ENCODE results near the gene ST3GAL3.

Gene ST3GAL3

DNA sequence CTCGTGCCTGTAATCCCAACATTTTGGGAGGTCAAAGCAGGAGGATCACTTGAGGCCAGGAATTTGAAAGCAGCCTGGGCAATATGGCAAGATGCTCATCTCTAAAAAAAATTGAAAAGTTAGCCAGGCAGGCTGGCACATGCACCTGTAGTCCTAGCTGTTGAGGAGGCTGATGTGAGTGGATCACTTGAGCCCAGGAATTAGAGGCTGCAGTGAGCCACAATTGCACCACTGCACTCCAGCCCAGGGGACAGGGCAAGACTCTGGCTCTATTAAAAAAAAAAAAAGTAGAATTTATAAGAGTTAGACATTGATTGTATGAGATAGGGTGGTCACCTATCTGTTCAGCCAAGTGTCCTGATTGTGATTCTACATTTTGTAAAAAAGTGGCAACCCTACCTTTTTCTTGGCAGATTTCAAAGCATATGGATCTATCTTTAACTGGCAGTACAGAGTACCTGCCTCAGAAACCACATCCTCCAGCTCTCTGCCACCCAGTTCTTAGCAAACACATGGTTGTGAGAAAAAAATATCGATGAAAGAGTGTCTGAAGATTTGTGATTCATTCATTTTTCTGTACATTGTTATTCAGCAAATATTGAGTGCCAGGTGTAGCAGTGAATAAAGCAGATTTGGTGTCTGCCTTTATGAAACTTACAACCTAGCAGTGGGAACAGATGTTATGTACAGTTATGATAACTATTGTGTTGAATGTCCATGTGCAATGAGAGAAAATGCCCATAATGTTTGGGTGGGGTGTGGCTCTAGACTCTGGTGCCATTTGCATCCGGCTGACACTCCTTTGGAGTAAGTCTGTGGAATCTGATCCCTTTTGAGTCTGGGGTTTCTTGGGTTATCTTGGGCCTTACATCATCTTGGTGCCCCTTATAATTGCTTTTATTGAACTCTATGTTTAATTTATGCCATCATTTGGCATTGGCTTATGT, 82.5 kb downstream of the ST3GAL3 start:
- POLR2A ChIA-PET: interaction anchor here (0.6 kb wide), 1 partner anchor 23 kb away, joined by 4 read pairs; no protein-coding TSS in a partner anchor
- DNase-seq: peak in 2 of 3 donors; percentile 44 to 60
- 50% methylated on average over 2 of the region's 3 CpGs for WGBS (ENCODE audit: insufficient coverage)

DNA sequence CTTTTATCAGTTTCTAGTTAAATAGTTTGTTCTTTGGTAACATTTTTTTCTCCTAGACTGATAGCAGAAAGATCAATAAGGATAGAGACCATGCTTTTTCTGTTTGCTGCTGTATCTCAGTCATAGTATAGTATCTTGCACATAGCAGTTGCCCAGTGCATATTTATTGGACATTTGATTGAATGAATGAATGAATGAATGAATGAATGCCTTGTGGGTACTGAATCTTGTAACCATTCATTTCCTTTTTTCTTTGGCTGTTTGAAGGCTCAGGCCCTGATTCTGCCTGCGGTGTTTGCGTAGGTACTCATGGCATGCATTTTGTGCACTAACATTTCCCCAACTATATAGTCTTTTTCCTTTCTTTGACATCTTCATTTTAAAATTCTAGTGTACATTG, 83.9 kb downstream of the ST3GAL3 start:
- DNase-seq: no peak
- peaks cover 7 to 12% (median 8%) of the 10 kb centered on the region in 4 experiments for H3K36me3 ChIP-seq (ENCODE audit: control insufficient read depth in 4 of 4, insufficient read depth in 4 of 4, low read length in 3 of 4)
- ChIA-PET POLR2A (no interaction called here), CTCF (no interaction called here)
- H3K4me3 ChIP-seq (ENCODE audit: control insufficient read depth in 1 of 7, extremely low read depth in 1 of 7, insufficient read depth in 4 of 7, low read depth in 2 of 7, low read length in 6 of 7): no peak overlapping the region
- H3K27ac ChIP-seq (ENCODE audit: insufficient read depth in 1 of 2, low read depth in 1 of 2, low read length in 2 of 2, poor library complexity in 1 of 2, severe bottlenecking in 2 of 2): no peak overlapping the region
- no peaks in the 10 kb centered on the region for H3K9me3 ChIP-seq (ENCODE audit: control extremely low read depth in 1 of 5, control insufficient read depth in 4 of 5, insufficient read depth in 2 of 5, low read depth in 1 of 5, low read length in 4 of 5)
- peaks cover 5 to 41% (median 26%) of the 10 kb centered on the region in 4 experiments for H3K4me1 ChIP-seq (ENCODE audit: control extremely low read depth in 1 of 4, control insufficient read depth in 4 of 4, insufficient read depth in 4 of 4, low read length in 3 of 4)
- no peaks in the 10 kb centered on the region for H3K27me3 ChIP-seq (replicated peaks in 2 of 5; ENCODE audit: control insufficient read depth in 4 of 5, insufficient read depth in 5 of 5, low read length in 4 of 5)
- WGBS (ENCODE audit: insufficient coverage): 100% methylated on average over 2 of the region's 2 CpGs

More for the DNA sequence above, 82.5 kb downstream of the ST3GAL3 start:
- H3K4me1 ChIP-seq (ENCODE audit: control extremely low read depth in 1 of 4, control insufficient read depth in 4 of 4, insufficient read depth in 4 of 4, low read length in 3 of 4): peaks cover 5 to 48% (median 26%) of the 10 kb centered on the region in 4 experiments
- H3K9me3 ChIP-seq (ENCODE audit: control extremely low read depth in 1 of 5, control insufficient read depth in 4 of 5, insufficient read depth in 2 of 5, low read depth in 1 of 5, low read length in 4 of 5): no peaks in the 10 kb centered on the region
- H3K27me3 ChIP-seq (replicated peaks in 2 of 5; ENCODE audit: control insufficient read depth in 4 of 5, insufficient read depth in 5 of 5, low read length in 4 of 5): no peaks in the 10 kb centered on the region
- H3K4me3 ChIP-seq (ENCODE audit: control insufficient read depth in 1 of 7, extremely low read depth in 1 of 7, insufficient read depth in 4 of 7, low read depth in 2 of 7, low read length in 6 of 7): no peak overlapping the region
- no peak overlapping the region for H3K27ac ChIP-seq (ENCODE audit: insufficient read depth in 1 of 2, low read depth in 1 of 2, low read length in 2 of 2, poor library complexity in 1 of 2, severe bottlenecking in 2 of 2)
- peaks cover 2 to 11% (median 9%) of the 10 kb centered on the region in 4 experiments for H3K36me3 ChIP-seq (ENCODE audit: control insufficient read depth in 4 of 4, insufficient read depth in 4 of 4, low read length in 3 of 4)
- CTCF ChIA-PET: interaction anchor here (2.2 kb wide), 1 partner anchor 145 kb away, joined by 8 read pairs; no protein-coding TSS in a partner anchor

DNA sequence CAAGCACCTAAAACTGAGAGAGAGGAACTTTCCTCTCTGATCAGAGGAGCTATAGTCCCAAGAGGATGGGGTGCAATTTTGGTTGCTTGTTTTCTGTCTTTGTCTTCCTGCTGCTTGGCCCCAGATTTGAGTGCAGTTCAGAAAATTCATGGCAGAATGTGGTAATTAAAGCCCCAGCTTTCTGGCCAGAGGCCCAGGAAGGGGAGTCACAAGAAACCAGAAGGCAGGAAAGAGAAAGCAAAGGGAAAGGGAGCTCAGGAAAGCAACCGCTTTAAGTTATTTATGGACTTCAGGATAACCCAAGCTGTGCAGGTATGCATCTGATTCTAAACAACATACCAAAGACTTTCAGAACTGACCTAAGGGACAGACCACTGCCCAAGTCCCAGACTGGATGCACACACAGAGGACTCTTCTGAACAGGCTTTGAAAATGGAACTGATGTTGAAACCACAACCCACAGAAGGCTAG, 88.8 kb downstream of the ST3GAL3 start:
- Histone ChIP-seq H3K4me1 (ENCODE audit: control extremely low read depth in 1 of 4, control insufficient read depth in 4 of 4, insufficient read depth in 4 of 4, low read length in 3 of 4) (peaks cover 0 to 28% (median 6%) of the 10 kb centered on the region in 4 experiments), H3K36me3 (ENCODE audit: control insufficient read depth in 4 of 4, insufficient read depth in 4 of 4, low read length in 3 of 4) (peaks cover 9 to 27% (median 14%) of the 10 kb centered on the region in 4 experiments), H3K27me3 (replicated peaks in 2 of 5; ENCODE audit: control insufficient read depth in 4 of 5, insufficient read depth in 5 of 5, low read length in 4 of 5) (no peaks in the 10 kb centered on the region), H3K9me3 (ENCODE audit: control extremely low read depth in 1 of 5, control insufficient read depth in 4 of 5, insufficient read depth in 2 of 5, low read depth in 1 of 5, low read length in 4 of 5) (peaks cover 0 to 3% (median 0%) of the 10 kb centered on the region in 5 experiments), H3K27ac (ENCODE audit: insufficient read depth in 1 of 2, low read depth in 1 of 2, low read length in 2 of 2, poor library complexity in 1 of 2, severe bottlenecking in 2 of 2) (no peak overlapping the region), H3K4me3 (ENCODE audit: control insufficient read depth in 1 of 7, extremely low read depth in 1 of 7, insufficient read depth in 4 of 7, low read depth in 2 of 7, low read length in 6 of 7) (no peak overlapping the region)
- no CpG with 5 or more reads among the region's 1 CpG for WGBS (ENCODE audit: insufficient coverage)
- ChIA-PET CTCF (interaction anchor here (0.8 kb wide), 1 partner anchor 33 kb away, joined by 3 read pairs; no protein-coding TSS in a partner anchor), POLR2A (no interaction called here)
- no peak for DNase-seq

DNA sequence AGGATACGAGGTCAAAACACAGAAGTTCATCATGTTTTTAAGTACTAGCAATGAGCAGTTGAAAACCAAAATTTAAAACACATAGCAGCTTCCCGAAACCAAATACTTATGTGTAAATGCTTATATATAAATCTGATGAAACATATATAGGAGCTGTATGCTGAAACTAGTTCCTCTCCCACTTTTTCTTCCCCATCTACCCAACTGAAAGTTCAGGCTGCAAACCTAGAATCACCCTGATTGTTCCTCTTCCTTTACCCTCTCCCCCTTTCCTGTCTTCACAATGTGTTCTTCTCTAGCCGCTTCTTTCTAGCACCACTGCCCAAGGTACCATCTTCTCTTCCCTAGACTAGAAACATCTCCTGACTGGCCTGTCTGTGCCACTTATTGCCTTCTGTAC, 90.6 kb downstream of the ST3GAL3 start:
- H3K4me3 ChIP-seq (ENCODE audit: control insufficient read depth in 1 of 7, extremely low read depth in 1 of 7, insufficient read depth in 4 of 7, low read depth in 2 of 7, low read length in 6 of 7): no peak overlapping the region
- H3K27ac ChIP-seq (ENCODE audit: insufficient read depth in 1 of 2, low read depth in 1 of 2, low read length in 2 of 2, poor library complexity in 1 of 2, severe bottlenecking in 2 of 2): no peak overlapping the region
- POLR2A ChIA-PET: no interaction called here
- peaks cover 0 to 3% (median 0%) of the 10 kb centered on the region in 5 experiments for H3K9me3 ChIP-seq (ENCODE audit: control extremely low read depth in 1 of 5, control insufficient read depth in 4 of 5, insufficient read depth in 2 of 5, low read depth in 1 of 5, low read length in 4 of 5)
- no peak for DNase-seq
- no peaks in the 10 kb centered on the region for H3K27me3 ChIP-seq (replicated peaks in 2 of 5; ENCODE audit: control insufficient read depth in 4 of 5, insufficient read depth in 5 of 5, low read length in 4 of 5)
- H3K4me1 ChIP-seq (ENCODE audit: control extremely low read depth in 1 of 4, control insufficient read depth in 4 of 4, insufficient read depth in 4 of 4, low read length in 3 of 4): peaks cover 0 to 25% (median 7%) of the 10 kb centered on the region in 4 experiments
- peaks cover 3 to 24% (median 13%) of the 10 kb centered on the region in 4 experiments for H3K36me3 ChIP-seq (ENCODE audit: control insufficient read depth in 4 of 4, insufficient read depth in 4 of 4, low read length in 3 of 4)
- CTCF ChIA-PET: no interaction called here
- 82% methylated on average over 1 of the region's 3 CpGs for WGBS (ENCODE audit: insufficient coverage)

DNA sequence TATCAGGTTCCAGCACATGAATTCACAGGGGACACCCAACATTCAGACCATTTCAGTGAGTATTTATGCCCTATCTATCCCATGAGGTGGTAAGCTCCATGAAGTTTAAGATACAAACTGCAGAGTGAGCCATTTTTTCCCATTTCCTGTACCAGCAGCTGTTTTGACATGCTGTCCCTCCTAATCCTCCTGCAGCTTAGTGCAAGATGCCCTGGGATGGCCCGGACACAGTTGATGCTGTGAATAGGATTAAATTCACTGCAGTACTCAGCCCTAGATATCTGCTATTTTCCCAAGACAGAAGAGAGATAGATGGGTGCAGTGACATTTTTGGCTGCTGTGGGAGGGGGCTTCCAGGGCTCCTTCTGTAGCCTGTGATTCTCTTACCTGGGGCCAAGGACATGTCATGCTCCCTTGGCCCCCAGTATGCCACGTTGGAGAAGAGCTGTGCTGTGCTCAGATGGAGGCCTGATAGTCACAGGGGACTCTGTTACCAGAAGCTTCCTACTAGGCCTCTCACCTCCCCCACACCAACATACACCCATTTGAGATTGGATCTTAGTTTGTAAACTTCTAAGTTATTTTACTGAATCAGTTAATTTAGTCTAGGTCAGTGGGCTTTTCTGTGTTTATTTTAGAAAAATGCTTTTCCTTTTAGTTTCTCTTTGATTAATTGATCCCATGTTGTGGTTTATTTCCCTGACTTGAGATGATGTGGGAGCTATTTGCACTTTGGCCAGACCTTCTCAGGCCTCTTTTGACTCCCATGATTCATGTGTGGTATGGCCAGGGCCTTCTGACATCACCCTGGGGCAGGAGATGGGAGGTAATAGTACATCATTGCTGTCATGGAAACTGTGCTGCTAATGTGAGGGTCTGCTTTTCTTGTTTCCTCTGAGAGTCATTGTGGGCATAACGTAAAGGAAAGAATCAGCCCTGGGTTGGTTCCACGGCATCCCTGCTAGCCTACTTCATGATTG, 92.6 kb downstream of the ST3GAL3 start:
- H3K4me1 ChIP-seq (ENCODE audit: control extremely low read depth in 1 of 4, control insufficient read depth in 4 of 4, insufficient read depth in 4 of 4, low read length in 3 of 4): peaks cover 0 to 25% (median 7%) of the 10 kb centered on the region in 4 experiments
- H3K36me3 ChIP-seq (ENCODE audit: control insufficient read depth in 4 of 4, insufficient read depth in 4 of 4, low read length in 3 of 4): peaks cover 2 to 26% (median 11%) of the 10 kb centered on the region in 4 experiments
- H3K27ac ChIP-seq (ENCODE audit: insufficient read depth in 1 of 2, low read depth in 1 of 2, low read length in 2 of 2, poor library complexity in 1 of 2, severe bottlenecking in 2 of 2): no peak overlapping the region
- H3K9me3 ChIP-seq (ENCODE audit: control extremely low read depth in 1 of 5, control insufficient read depth in 4 of 5, insufficient read depth in 2 of 5, low read depth in 1 of 5, low read length in 4 of 5): peaks cover 0 to 3% (median 0%) of the 10 kb centered on the region in 5 experiments
- peak in 2 of 3 donors; percentile 41 to 51 for DNase-seq
- ChIA-PET CTCF (interaction anchor here (1.2 kb wide), 1 partner anchor 135 kb away, joined by 5 read pairs; no protein-coding TSS in a partner anchor), POLR2A (no interaction called here)
- no peak overlapping the region for H3K4me3 ChIP-seq (ENCODE audit: control insufficient read depth in 1 of 7, extremely low read depth in 1 of 7, insufficient read depth in 4 of 7, low read depth in 2 of 7, low read length in 6 of 7)
- 50% methylated on average over 1 of the region's 4 CpGs for WGBS (ENCODE audit: insufficient coverage)
- H3K27me3 ChIP-seq (replicated peaks in 2 of 5; ENCODE audit: control insufficient read depth in 4 of 5, insufficient read depth in 5 of 5, low read length in 4 of 5): no peaks in the 10 kb centered on the region

DNA sequence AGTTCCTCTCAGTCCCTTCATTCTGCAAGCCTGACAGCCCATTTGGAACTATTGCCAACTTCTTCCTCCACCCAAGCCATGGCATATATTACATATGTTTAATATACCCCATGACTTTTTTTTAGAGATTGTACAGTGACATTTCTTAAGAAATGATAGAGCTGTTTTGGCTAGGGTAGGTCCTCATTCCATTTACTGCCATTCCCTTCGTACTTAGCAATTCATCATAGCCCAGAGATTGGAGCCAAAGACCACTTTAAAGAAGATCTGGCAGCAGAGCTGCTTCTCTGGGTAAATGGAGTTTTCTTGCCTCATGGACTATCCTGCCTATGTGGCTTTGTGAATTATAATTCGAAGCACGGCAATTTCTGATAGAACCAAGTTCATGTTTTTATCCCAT, 93.4 kb downstream of the ST3GAL3 start:
- ChIA-PET POLR2A (no interaction called here), CTCF (no interaction called here)
- H3K36me3 ChIP-seq (ENCODE audit: control insufficient read depth in 4 of 4, insufficient read depth in 4 of 4, low read length in 3 of 4): peaks cover 8 to 25% (median 9%) of the 10 kb centered on the region in 4 experiments
- no CpG with 5 or more reads among the region's 3 CpGs for WGBS (ENCODE audit: insufficient coverage)
- DNase-seq: no peak
- peaks cover 0 to 21% (median 7%) of the 10 kb centered on the region in 4 experiments for H3K4me1 ChIP-seq (ENCODE audit: control extremely low read depth in 1 of 4, control insufficient read depth in 4 of 4, insufficient read depth in 4 of 4, low read length in 3 of 4)
- no peaks in the 10 kb centered on the region for H3K27me3 ChIP-seq (replicated peaks in 2 of 5; ENCODE audit: control insufficient read depth in 4 of 5, insufficient read depth in 5 of 5, low read length in 4 of 5)
- H3K4me3 ChIP-seq (ENCODE audit: control insufficient read depth in 1 of 7, extremely low read depth in 1 of 7, insufficient read depth in 4 of 7, low read depth in 2 of 7, low read length in 6 of 7): no peak overlapping the region
- peaks cover 0 to 3% (median 0%) of the 10 kb centered on the region in 5 experiments for H3K9me3 ChIP-seq (ENCODE audit: control extremely low read depth in 1 of 5, control insufficient read depth in 4 of 5, insufficient read depth in 2 of 5, low read depth in 1 of 5, low read length in 4 of 5)
- no peak overlapping the region for H3K27ac ChIP-seq (ENCODE audit: insufficient read depth in 1 of 2, low read depth in 1 of 2, low read length in 2 of 2, poor library complexity in 1 of 2, severe bottlenecking in 2 of 2)
